Activated B cell treated with CpG ODN at 0.5 μM for 24 hours (primary cell): ENCODE data around the gene SRSF2. TPM values are rescaled to one million over a fixed set of nuclear protein-coding genes. Genes with fewer than 3 reads are reported as not detected.
"Not testable (repeated sequence)": the region's sequence is repeated elsewhere in the genome, so short reads cannot be mapped to it uniquely, and the experiment has no call there.

Source experiments
- ATAC-seq: fragments of 200-7000 bp; cut with Tn5 transposase; one replicate; pipeline ENCODE4 v1.10.0; 2021; ENCODE audit warnings: low read depth, mild to moderate bottlenecking, moderate library complexity
- CTCF ChIA-PET: fragments of 350-600 bp; sonication (Branson Sonifier 250); formaldehyde crosslinking; loops from one replicate; lab custom pipeline; 2021; ENCODE audit warnings: antibody characterized with exemption; lab: Charles Lee
- POLR2A ChIA-PET: fragments of 350-600 bp; sonication (Branson Sonifier 250); formaldehyde crosslinking; loops from one replicate; lab custom pipeline; 2021; ENCODE audit warnings: antibody characterized with exemption; lab: Charles Lee
- DNase-seq: peaks from one replicate; pipeline ENCODE4 v3.0.0; 2022
- H3K27ac Mint-ChIP-seq: one replicate; pipeline ENCODE4 v1.8.0; 2020; ENCODE audit warnings: mixed read lengths
- H3K27me3 Mint-ChIP-seq: one replicate; pipeline ENCODE4 v1.8.0; 2021; ENCODE audit warnings: mixed read lengths
- H3K36me3 Mint-ChIP-seq: one replicate; pipeline ENCODE4 v1.8.0; 2021; ENCODE audit warnings: low read depth, mixed read lengths
- H3K4me1 Mint-ChIP-seq: one replicate; pipeline ENCODE4 v1.8.0; 2021; ENCODE audit warnings: mixed read lengths
- H3K4me3 Mint-ChIP-seq: one replicate; pipeline ENCODE4 v1.8.0; 2020; ENCODE audit warnings: mild to moderate bottlenecking, mixed read lengths
- H3K9me3 Mint-ChIP-seq: one replicate; pipeline ENCODE4 v1.8.0; 2020; ENCODE audit warnings: mixed read lengths
- intact Hi-C: fragments of 100-400 bp; cut with micrococcal nuclease; formaldehyde crosslinking; loops from one replicate; pipeline ENCODE4 v1.15.1; 2024
- total RNA-seq: library from RNA; stranded (reverse); gene quantifications from 2 replicates; pipeline ENCODE4 v1.2.3, GENCODE V29; 2022
- TF ChIP-seq, protein P1 (sequence below): fragments of 200-600 bp; IDR thresholded peaks from one replicate; pipeline ENCODE4 v1.8.0; 2022; ENCODE audit warnings: antibody characterized with exemption, mild to moderate bottlenecking

Gene SRSF2
- total RNA-seq, 1 donor from 2014 or later, result 367 TPM

DNA sequence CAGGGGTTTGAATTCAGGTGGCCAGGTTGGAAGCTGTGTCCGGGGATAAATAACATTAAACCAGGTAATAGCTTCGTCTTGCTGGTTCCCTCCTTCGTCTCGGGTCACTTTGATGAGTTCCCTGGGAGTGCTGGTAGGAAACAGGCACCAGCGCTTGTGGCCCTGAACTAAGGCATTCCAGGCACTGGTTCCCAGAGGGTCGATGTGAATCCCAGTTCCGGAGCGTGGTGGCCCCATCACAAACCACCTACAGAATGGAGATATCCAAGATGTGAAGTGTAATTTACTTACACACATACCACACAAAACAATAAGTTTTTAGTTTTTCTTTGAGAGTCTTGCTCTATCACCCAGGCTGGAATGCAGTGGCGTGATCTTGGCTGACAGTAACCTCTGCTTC, 13.3 kb downstream of the SRSF2 start:
- Mint-ChIP-seq H3K4me1 (peaks cover 40% of the 10 kb centered on the region), H3K27me3 (no peaks in the 10 kb centered on the region), H3K9me3 (no peaks in the 10 kb centered on the region), H3K4me3 (no peak overlapping the region), H3K36me3 (peaks cover 76% of the 10 kb centered on the region), H3K27ac (no peak overlapping the region)
- intact Hi-C loops, result loop anchor here (10.0 kb wide), 1 partner anchor 741 kb away; no protein-coding TSS in a partner anchor
- DNase-seq (no peak), ATAC-seq (no peak)
- TF ChIP-seq, protein P1, sequence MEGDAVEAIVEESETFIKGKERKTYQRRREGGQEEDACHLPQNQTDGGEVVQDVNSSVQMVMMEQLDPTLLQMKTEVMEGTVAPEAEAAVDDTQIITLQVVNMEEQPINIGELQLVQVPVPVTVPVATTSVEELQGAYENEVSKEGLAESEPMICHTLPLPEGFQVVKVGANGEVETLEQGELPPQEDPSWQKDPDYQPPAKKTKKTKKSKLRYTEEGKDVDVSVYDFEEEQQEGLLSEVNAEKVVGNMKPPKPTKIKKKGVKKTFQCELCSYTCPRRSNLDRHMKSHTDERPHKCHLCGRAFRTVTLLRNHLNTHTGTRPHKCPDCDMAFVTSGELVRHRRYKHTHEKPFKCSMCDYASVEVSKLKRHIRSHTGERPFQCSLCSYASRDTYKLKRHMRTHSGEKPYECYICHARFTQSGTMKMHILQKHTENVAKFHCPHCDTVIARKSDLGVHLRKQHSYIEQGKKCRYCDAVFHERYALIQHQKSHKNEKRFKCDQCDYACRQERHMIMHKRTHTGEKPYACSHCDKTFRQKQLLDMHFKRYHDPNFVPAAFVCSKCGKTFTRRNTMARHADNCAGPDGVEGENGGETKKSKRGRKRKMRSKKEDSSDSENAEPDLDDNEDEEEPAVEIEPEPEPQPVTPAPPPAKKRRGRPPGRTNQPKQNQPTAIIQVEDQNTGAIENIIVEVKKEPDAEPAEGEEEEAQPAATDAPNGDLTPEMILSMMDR, result no peak
- POLR2A ChIA-PET, result no interaction called here
- CTCF ChIA-PET, result no interaction called here

- H3K9me3 Mint-ChIP-seq, DNase-seq, H3K27ac Mint-ChIP-seq, CTCF ChIA-PET, H3K4me3 Mint-ChIP-seq, H3K27me3 Mint-ChIP-seq, ATAC-seq: not testable (repeated sequence)
- POLR2A ChIA-PET, result interaction anchor here (0.6 kb wide), 1 partner anchor 41 kb away, joined by 4 read pairs; no protein-coding TSS in a partner anchor
- Mint-ChIP-seq H3K4me1 (peaks cover 33% of the 10 kb centered on the region), H3K36me3 (peaks cover 84% of the 10 kb centered on the region)
- intact Hi-C loops, result loop anchor here (10.0 kb wide), 1 partner anchor 742 kb away; no protein-coding TSS in a partner anchor
Observed at GRCh38 chr17:76722977-76723376, 14.2 kb downstream of the SRSF2 start.

DNA sequence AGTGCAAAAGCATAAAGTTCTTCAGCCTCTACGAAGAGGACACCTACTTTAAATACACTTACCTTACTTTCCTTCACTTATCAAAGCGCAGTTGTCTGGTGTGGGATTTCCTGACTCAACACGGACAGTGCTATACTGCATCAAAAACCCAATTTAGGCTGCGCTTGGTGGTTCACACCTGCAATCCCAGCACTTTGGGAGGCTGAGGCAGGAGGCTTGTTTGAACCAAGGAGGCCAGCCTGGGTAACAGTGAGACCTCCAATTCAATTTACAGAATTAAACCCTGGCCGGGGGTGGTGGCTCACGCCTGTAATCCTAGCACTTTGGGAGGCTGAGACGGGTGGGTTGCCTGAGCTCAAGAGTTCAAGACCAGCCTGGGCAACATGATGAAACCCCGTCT, 14.9 kb downstream of the SRSF2 start:
- no peak overlapping the region for H3K27ac Mint-ChIP-seq
- CTCF ChIA-PET, result no interaction called here
- TF ChIP-seq, protein P1, result no peak
- H3K9me3 Mint-ChIP-seq, result no peaks in the 10 kb centered on the region
- POLR2A ChIA-PET, result interaction anchor here (0.6 kb wide), 1 partner anchor 42 kb away, joined by 4 read pairs; no protein-coding TSS in a partner anchor
- H3K4me3 Mint-ChIP-seq, result no peak overlapping the region
- DNase-seq (no peak), ATAC-seq (no peak)
- intact Hi-C loops, result loop anchor here (10.0 kb wide), 1 partner anchor 743 kb away; no protein-coding TSS in a partner anchor
- H3K36me3 Mint-ChIP-seq, result peaks cover 86% of the 10 kb centered on the region
- H3K4me1 Mint-ChIP-seq, result peaks cover 26% of the 10 kb centered on the region
- no peaks in the 10 kb centered on the region for H3K27me3 Mint-ChIP-seq

DNA sequence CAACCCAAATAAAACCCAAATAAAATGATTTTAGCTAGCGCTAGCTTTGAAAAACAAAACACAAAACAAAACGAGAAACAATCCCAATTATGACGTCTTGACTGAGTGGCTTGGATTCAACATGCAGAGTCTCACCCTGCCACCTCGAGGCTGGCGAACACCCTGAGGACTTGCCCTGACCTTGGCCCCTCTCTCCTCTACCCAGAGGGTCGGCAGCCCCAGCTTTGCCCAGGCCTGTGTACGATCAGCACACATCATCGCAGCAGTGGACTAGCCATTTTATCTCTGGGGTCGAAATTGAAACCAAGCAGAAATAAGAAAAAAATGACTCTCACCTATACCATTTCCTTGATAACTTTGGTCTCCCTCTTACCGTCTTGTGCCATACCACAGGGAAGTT, 15.7 kb downstream of the SRSF2 start:
- H3K9me3 Mint-ChIP-seq, result no peaks in the 10 kb centered on the region
- intact Hi-C loops, result loop anchor here (10.0 kb wide), 1 partner anchor 743 kb away; no protein-coding TSS in a partner anchor
- DNase-seq (no peak), ATAC-seq (no peak)
- H3K36me3 Mint-ChIP-seq, result peaks cover 90% of the 10 kb centered on the region
- POLR2A ChIA-PET, result interaction anchor here (1.2 kb wide), 1 partner anchor 14 kb away, joined by 3 read pairs; no protein-coding TSS in a partner anchor
- TF ChIP-seq, protein P1, result no peak
- peaks cover 23% of the 10 kb centered on the region for H3K4me1 Mint-ChIP-seq
- H3K27ac Mint-ChIP-seq, result no peak overlapping the region
- no peaks in the 10 kb centered on the region for H3K27me3 Mint-ChIP-seq
- CTCF ChIA-PET, result no interaction called here
- no peak overlapping the region for H3K4me3 Mint-ChIP-seq

- Mint-ChIP-seq H3K4me3 (no peak overlapping the region), H3K36me3 (peaks cover 92% of the 10 kb centered on the region), H3K27me3 (no peaks in the 10 kb centered on the region), H3K4me1 (peaks cover 26% of the 10 kb centered on the region), H3K9me3 (no peaks in the 10 kb centered on the region), H3K27ac (no peak overlapping the region)
- CTCF ChIA-PET, result no interaction called here
- TF ChIP-seq, protein P1, result no peak
- DNase-seq (no peak), ATAC-seq (no peak)
- intact Hi-C loops, result loop anchor here (10.0 kb wide), 1 partner anchor 744 kb away; no protein-coding TSS in a partner anchor
- POLR2A ChIA-PET, result interaction anchor here (1.2 kb wide), 1 partner anchor 14 kb away, joined by 3 read pairs; no protein-coding TSS in a partner anchor
Observed at GRCh38 chr17:76720941-76721340, 16.2 kb downstream of the SRSF2 start.
